Measurements from ENCODE around the gene BABAM2. TPM values are rescaled to one million over a fixed set of nuclear protein-coding genes. Genes with fewer than 3 reads are reported as not detected.

The BABAM2 gene
- total RNA-seq, 2 donors from 2014 or later: 46.8 to 59.7 TPM

DNA sequence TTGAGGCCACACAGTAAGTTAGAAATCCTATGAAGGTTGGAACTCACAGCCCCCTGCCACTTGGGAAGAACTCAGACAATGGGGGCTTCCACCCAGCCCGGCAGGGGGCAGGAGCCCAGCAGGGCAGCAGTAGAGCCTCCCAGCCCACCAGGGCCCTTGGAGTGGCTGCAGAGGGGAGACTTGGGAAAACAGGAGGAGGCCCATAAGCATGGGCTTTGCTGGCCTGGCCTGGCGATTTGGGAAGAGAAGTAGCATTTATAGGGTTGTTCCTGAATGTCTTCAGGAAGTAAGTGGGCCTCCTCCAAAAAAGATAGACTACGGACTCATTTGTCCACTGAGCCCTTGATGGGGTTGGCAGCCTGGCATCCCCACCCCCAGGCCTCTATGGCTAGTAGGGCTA, 484.7 kb downstream of the BABAM2 start:
- DNase-seq (no peak), ATAC-seq (no peak)
- intact Hi-C loops (cut with DNase I): no loop called here

GRCh38 chr2:28375742-28376631, 485.5 kb downstream of the BABAM2 start:
- intact Hi-C loops (cut with DNase I): no loop called here
- DNase-seq: no peak

DNA sequence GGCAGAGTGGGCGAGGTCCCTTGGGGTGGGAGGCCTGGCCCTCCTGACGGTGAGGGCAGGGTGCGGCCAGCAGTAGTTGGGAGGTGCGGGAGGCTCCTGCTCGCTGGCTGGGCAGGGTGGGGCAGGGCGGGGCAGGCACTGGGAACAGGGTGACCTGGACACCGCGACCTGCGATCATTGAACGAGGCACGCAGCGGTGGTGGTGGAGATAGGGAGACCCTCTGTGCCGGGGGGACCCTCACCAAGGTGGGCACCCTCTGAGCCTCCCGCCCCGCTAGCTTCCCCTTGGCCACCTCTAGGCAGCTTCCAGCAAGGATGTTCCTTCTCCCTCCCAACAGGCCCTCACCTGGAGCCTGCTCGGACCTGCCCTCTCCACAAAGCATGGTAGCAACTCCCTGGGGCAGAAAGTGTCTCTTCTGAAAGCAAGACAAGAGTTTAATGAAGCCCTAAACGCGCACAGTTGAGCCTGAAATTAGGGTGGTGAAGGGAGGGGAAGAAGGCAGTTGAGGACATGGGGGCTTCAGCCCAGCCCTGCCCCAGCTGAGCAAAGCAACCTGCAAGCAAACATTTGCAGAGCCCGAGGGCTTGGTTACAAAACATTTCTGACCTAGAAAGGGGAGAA, 486.8 kb downstream of the BABAM2 start:
- no peak for DNase-seq
- no peak for ATAC-seq
- intact Hi-C loops (cut with DNase I): no loop called here

More at GRCh38 chr2:28375742-28376631, 485.5 kb downstream of the BABAM2 start:
- no peak for ATAC-seq

DNA sequence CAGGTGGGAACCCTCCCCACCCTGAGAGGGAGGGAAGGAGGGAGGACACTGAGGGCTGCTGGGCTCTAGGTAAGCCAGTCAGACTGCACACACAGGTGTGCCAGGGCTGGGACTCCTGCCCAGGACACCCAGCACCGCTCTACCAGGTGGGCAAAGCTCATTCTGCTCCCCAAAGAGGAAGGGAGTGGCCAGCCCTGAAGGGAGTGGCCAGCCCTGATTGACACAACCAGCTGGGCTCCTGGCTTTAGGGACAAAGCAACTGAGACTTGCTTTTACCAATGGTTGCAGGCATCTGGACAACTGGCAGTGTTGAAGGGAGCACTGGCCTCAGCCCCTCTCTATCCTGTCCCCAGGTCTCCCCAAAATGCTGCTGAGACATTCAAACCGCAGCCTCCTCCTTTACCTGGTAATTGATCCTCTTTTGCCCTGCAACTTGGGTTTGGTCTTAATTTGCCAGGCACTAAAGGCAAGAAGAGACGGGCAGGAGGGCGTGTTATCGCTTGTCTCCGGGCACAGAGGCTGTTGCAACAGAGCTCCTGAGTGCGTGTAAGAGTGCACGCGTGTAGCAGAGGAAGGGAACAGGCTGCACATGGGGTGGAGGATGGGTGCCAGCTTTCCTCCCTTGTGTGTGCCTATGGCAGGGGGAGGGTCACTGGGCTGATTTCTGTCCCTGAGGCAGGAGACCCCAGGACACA, 487.6 kb downstream of the BABAM2 start:
- intact Hi-C loops (cut with DNase I): no loop called here
- DNase-seq: no peak
- no peak for ATAC-seq

GRCh38 chr2:28378679-28379584, 488.4 kb downstream of the BABAM2 start:
- DNase-seq (no peak), ATAC-seq (no peak)
- intact Hi-C loops (cut with DNase I): no loop called here

GRCh38 chr2:28380219-28380618, 489.7 kb downstream of the BABAM2 start:
- intact Hi-C loops (cut with DNase I): no loop called here
- no peak for ATAC-seq
- no peak for DNase-seq

DNA sequence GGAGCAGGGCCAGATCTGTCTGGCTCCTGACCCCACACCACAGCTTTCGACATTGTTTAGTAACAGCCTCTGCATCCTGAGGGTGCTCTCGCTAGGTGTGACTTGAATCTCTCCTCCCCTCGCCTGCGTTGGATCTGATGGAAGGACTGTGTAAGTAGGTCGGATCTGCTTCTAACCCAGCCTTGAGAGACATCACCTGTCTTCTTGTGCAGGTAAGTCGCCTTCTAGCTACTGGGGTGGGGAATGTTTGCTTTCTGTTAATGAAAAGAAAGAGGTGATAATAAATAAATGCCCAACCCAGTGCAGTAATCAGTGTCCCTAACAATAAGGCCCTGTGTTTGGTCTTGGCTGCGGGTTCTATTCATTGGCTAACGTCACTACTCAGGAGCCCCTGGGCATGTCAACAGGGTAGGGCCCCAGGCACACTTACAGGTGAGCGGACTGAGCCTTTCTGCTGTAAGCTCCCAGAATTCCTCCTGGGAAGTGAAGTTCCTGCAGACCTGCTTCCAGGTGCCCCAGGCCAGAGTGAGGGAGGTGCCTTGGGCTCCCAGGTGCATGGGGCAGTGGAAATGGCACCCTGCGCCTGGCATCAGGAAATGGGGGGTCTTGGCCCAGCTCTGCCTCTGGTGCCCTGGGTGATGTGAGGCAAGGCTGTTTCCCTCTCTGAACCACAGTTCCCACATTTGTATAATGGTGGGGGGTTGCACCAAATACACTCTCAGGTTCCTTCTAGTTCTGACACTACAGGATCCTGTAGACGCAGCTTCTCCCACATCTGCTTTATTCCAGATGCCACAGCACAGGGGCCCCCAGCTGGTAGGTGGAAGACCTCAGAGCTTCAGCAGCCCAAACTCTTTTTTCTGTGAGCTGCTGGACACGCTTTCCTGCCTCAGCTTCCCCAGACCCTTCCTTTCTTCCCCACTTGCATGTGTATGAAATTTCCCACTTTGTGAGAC, 491.0 kb downstream of the BABAM2 start:
- DNase-seq (no peak), ATAC-seq (no peak)
- intact Hi-C loops (cut with DNase I): no loop called here

DNA sequence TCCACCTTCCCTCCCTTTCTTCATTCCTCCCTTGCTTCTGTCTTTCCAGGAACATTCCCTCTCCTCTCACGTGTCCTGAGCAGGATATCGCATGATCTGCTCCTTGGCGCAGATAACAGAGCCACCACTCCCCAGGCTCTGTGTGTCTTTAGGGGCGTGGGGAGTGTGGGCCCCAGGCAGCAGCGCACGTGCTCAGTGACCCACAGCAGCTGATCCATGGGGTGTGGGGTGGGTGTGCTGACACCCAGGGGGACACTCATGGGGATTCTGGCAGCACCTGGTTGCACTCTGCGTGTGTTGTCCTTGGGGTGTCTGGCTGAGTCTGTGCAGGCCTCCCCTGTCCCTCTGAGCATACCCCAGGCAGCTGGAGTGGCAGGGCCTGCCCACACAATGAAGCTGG, 492.2 kb downstream of the BABAM2 start:
- intact Hi-C loops (cut with DNase I): no loop called here
- DNase-seq (no peak), ATAC-seq (no peak)

- intact Hi-C loops (cut with DNase I): loop anchor here in 1 of 2 donors (5.0 kb wide), 1 partner anchor 160 kb away; no protein-coding TSS in a partner anchor
- no peak for DNase-seq
- ATAC-seq: no peak
Observed at GRCh38 chr2:28387082-28387960, 496.8 kb downstream of the BABAM2 start.

Small RNA genes within 50 kb of the gene (microRNA-seq; reads per million reads assigned to microRNA genes)
- 0 reads per million in 2 donors for gene MIR4263

Other genes with a start within 250 kb of the BABAM2 start
- 10 to 100 TPM; 22.6 to 23.6 TPM for gene SUPT7L, start 227.1 kb upstream of the BABAM2 start, total RNA-seq
- 10 to 100 TPM; 16.5 to 20.7 TPM for gene SLC4A1AP, start 226.8 kb upstream of the BABAM2 start, total RNA-seq
- gene MRPL33, start 119.0 kb upstream of the BABAM2 start, total RNA-seq: 100 to 1,000 TPM; 198 to 226 TPM
- gene RBKS, start 342 bp upstream of the BABAM2 start, total RNA-seq: 1 to 10 TPM; 3.3 TPM